DND-41 (cell line): ENCODE results near the gene TRIM54.

ENCODE experiments used
- ATAC-seq: fragments of 200-7000 bp; cut with Tn5 transposase; 3 replicates; pipeline ENCODE4 v1.9.1; 2021; ENCODE audit warnings: low read depth; ENCODE audit not compliant: insufficient read depth
- DNase-seq: peaks from one replicate; pipeline ENCODE4 v3.0.0-alpha.2; 2020
- H2AFZ ChIP-seq: 2 replicates; pipeline ENCODE4 v1.6.0; 2012; ENCODE audit warnings: low read depth, low read length
- H3K27ac ChIP-seq: 2 replicates; pipeline ENCODE4 v1.5.1; 2012; ENCODE audit warnings: low read length, inconsistent platforms
- H3K27me3 ChIP-seq: fragments of 200-600 bp; sonication (generic); 2 replicates; pipeline ENCODE4 v1.6.0; 2012; ENCODE audit warnings: low read length, mild to moderate bottlenecking, inconsistent platforms; ENCODE audit not compliant: insufficient read depth, poor library complexity
- H3K36me3 ChIP-seq: 2 replicates; pipeline ENCODE4 v1.5.1; 2012; ENCODE audit warnings: low read length, inconsistent platforms; ENCODE audit not compliant: insufficient read depth
- H3K4me1 ChIP-seq: 2 replicates; pipeline ENCODE4 v1.5.1; 2012; ENCODE audit warnings: mild to moderate bottlenecking, low read length; ENCODE audit not compliant: insufficient read depth
- H3K4me2 ChIP-seq: 2 replicates; pipeline ENCODE4 v1.6.0; 2012; ENCODE audit warnings: mild to moderate bottlenecking, moderate library complexity, low read length, inconsistent platforms; ENCODE audit not compliant: insufficient read depth
- H3K4me3 ChIP-seq, 2 experiments: fragments of 200-600 bp in 1 of 2; shearing (Covaris generic) in 1 of 2; 2 replicates each; pipeline ENCODE4 v1.5.1; 2012 to 2016; ENCODE audit warnings: inconsistent platforms in 2 of 2, low read length in 2 of 2, mild to moderate bottlenecking in 2 of 2, low read depth in 1 of 2, moderate library complexity in 1 of 2
- H3K79me2 ChIP-seq: 2 replicates; pipeline ENCODE4 v1.6.0; 2012; ENCODE audit warnings: low read length, inconsistent platforms; ENCODE audit not compliant: insufficient read depth
- H3K9ac ChIP-seq: 2 replicates; pipeline ENCODE4 v1.6.0; 2012; ENCODE audit warnings: low read depth, mild to moderate bottlenecking, inconsistent platforms, low read length, moderate library complexity
- H3K9me3 ChIP-seq: 2 replicates; pipeline ENCODE4 v1.5.1; 2012; ENCODE audit warnings: low read length, moderate library complexity, mild to moderate bottlenecking, inconsistent platforms; ENCODE audit not compliant: insufficient read depth, severe bottlenecking
- H4K20me1 ChIP-seq: 2 replicates; pipeline ENCODE4 v1.6.0; 2012; ENCODE audit warnings: low read length; ENCODE audit not compliant: insufficient read depth
- EZH2 ChIP-seq: IDR thresholded peaks from 3 replicates; pipeline ENCODE4 v1.6.1; 2012; ENCODE audit warnings: borderline replicate concordance, low read depth, mild to moderate bottlenecking, moderate library complexity, low read length, inconsistent platforms; ENCODE audit not compliant: severe bottlenecking
- TF ChIP-seq, protein P1 (sequence below): IDR thresholded peaks from 2 replicates; pipeline ENCODE4 v1.5.1; 2012; ENCODE audit warnings: borderline replicate concordance, low read length, moderate library complexity, mild to moderate bottlenecking; ENCODE audit not compliant: poor library complexity, severe bottlenecking; ENCODE audit errors: extremely low read depth

TRIM54 gene

GRCh38 chr2:27251766-27252165 is 30.5 kb upstream of the TRIM54 start:
- no peak for DNase-seq
- H2AFZ ChIP-seq, result no peak overlapping the region
- H3K9ac ChIP-seq, result no peak overlapping the region
- H3K79me2 ChIP-seq, result no peaks in the 10 kb centered on the region
- TF ChIP-seq, protein P1, sequence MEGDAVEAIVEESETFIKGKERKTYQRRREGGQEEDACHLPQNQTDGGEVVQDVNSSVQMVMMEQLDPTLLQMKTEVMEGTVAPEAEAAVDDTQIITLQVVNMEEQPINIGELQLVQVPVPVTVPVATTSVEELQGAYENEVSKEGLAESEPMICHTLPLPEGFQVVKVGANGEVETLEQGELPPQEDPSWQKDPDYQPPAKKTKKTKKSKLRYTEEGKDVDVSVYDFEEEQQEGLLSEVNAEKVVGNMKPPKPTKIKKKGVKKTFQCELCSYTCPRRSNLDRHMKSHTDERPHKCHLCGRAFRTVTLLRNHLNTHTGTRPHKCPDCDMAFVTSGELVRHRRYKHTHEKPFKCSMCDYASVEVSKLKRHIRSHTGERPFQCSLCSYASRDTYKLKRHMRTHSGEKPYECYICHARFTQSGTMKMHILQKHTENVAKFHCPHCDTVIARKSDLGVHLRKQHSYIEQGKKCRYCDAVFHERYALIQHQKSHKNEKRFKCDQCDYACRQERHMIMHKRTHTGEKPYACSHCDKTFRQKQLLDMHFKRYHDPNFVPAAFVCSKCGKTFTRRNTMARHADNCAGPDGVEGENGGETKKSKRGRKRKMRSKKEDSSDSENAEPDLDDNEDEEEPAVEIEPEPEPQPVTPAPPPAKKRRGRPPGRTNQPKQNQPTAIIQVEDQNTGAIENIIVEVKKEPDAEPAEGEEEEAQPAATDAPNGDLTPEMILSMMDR, result no peak
- H3K4me2 ChIP-seq, result no peak overlapping the region
- H4K20me1 ChIP-seq, result no peaks in the 10 kb centered on the region
- H3K9me3 ChIP-seq, result no peaks in the 10 kb centered on the region
- no peaks in the 10 kb centered on the region for H3K36me3 ChIP-seq
- no peak for ATAC-seq
- peaks cover 9% of the 10 kb centered on the region for H3K27me3 ChIP-seq
- no peaks in the 10 kb centered on the region for H3K4me1 ChIP-seq
- H3K27ac ChIP-seq, result no peak overlapping the region
- H3K4me3 ChIP-seq, result no peak overlapping the region

DNA sequence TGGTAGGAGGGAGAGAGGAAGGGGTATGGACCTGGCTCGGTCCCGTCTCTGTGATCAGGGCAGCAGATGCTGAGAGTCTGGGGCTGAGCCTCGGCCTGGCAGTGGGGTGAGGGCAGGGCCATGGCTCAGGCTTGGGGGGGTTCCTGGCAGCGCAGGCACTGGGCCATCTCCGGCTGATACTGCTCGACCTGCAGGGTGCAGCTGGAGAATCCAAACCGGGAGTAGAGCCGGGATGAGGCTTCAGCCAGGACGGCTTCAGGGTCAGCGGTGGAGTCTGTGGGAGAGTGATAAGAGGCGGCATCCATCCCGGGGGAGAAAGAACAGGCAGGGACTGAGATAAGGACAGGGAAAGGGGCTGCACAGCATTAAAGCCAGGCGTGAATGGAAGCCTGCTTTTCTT is 27.0 kb upstream of the TRIM54 start:
- Histone ChIP-seq H3K9me3 (no peaks in the 10 kb centered on the region), H2AFZ (no peak overlapping the region), H3K27ac (no peak overlapping the region), H3K36me3 (no peaks in the 10 kb centered on the region), H3K27me3 (peaks cover 9% of the 10 kb centered on the region), H3K9ac (no peak overlapping the region), H3K4me3 (no peak overlapping the region), H3K4me1 (no peaks in the 10 kb centered on the region), H4K20me1 (no peaks in the 10 kb centered on the region), H3K4me2 (no peak overlapping the region), H3K79me2 (no peaks in the 10 kb centered on the region)
- no peak for ATAC-seq
- no peak for DNase-seq
- TF ChIP-seq, protein P1, result no peak
- TF ChIP-seq EZH2, result no peak

DNA sequence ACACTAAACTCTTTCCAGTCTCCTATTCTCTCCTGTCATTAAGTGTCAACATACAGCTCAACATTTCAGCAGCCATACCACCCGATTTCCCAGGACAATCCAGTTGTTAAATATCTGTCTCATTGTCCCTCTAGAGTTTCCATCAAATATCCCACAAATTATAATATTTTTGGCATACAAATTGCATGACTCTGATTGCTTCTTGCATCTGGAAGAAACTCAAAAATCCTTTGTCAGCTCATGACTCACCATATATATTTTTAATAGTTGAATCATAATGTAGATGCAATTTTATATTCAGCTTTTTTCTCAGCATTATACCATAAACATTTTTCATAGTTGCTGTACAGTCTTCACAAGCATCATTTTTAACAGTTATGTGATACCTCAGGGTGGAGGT is 26.6 kb upstream of the TRIM54 start:
- no peak overlapping the region for H3K9ac ChIP-seq
- H4K20me1 ChIP-seq, result no peaks in the 10 kb centered on the region
- TF ChIP-seq, protein P1, result no peak
- TF ChIP-seq EZH2, result no peak
- no peak overlapping the region for H2AFZ ChIP-seq
- ATAC-seq (no peak), DNase-seq (no peak)
- H3K27ac ChIP-seq, result no peak overlapping the region
- H3K4me2 ChIP-seq, result no peak overlapping the region
- no peaks in the 10 kb centered on the region for H3K4me1 ChIP-seq
- no peaks in the 10 kb centered on the region for H3K36me3 ChIP-seq
- H3K9me3 ChIP-seq, result no peaks in the 10 kb centered on the region
- peaks cover 10% of the 10 kb centered on the region for H3K27me3 ChIP-seq
- no peaks in the 10 kb centered on the region for H3K79me2 ChIP-seq
- H3K4me3 ChIP-seq, result no peak overlapping the region

- Histone ChIP-seq H2AFZ (no peak overlapping the region), H3K4me2 (no peak overlapping the region), H4K20me1 (no peaks in the 10 kb centered on the region), H3K9me3 (no peaks in the 10 kb centered on the region), H3K4me1 (no peaks in the 10 kb centered on the region), H3K27ac (no peak overlapping the region), H3K27me3 (peaks cover 15% of the 10 kb centered on the region), H3K4me3 (no peak overlapping the region), H3K9ac (no peak overlapping the region), H3K36me3 (no peaks in the 10 kb centered on the region), H3K79me2 (no peaks in the 10 kb centered on the region)
- no peak for ATAC-seq
- DNase-seq, result no peak
- TF ChIP-seq, protein P1, result no peak
- no peak for TF ChIP-seq EZH2
Observed at GRCh38 chr2:27256855-27257454, 25.3 kb upstream of the TRIM54 start.
